Skeletal muscle cell (primary cell): ENCODE data around the gene VAC14.
A peak's percentile ranks its signal among the peaks of the same experiment; 100 is the strongest.

Experiments used
- DNase-seq: peaks from one replicate; pipeline ENCODE4 v3.0.0-alpha.2; 2010; ENCODE audit warnings: low read depth
- H3K4me3 ChIP-seq: 2 replicates; pipeline ENCODE4 v1.5.1; 2011; ENCODE audit warnings: low read depth, mild to moderate bottlenecking, control low read depth, low read length, moderate library complexity

VAC14 gene

GRCh38 chr16:70687671-70688245 is 113.2 kb downstream of the VAC14 start:
- no peak for DNase-seq

DNA sequence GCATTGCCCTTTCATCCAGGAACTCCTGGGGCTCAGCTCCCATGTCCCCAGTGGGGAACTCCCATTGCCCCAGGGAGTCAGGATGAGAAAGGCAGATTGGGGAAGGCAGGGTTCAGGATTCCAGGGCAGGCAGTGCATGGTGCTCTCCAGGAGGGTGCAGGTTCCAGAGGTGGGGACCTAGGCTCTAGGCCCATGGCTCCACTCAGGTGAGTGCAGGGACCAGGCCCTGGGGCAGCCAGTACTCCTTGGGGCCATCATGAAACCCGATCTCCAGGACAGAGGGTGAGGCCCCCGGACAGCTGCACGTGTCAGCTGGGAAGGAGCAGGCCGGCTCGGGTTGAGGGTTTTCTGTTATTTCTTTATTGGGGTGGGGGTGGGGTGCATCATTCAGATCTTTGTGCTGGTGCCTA is 113.9 kb downstream of the VAC14 start:
- H3K4me3 ChIP-seq: peak overlapping the region; percentile 46
- DNase-seq: no peak

More at GRCh38 chr16:70687671-70688245, 113.2 kb downstream of the VAC14 start:
- no peak overlapping the region for H3K4me3 ChIP-seq

- no peak for DNase-seq
- peak overlapping the region; percentile 46 for H3K4me3 ChIP-seq
Observed at GRCh38 chr16:70686376-70687101, 114.4 kb downstream of the VAC14 start.

DNA sequence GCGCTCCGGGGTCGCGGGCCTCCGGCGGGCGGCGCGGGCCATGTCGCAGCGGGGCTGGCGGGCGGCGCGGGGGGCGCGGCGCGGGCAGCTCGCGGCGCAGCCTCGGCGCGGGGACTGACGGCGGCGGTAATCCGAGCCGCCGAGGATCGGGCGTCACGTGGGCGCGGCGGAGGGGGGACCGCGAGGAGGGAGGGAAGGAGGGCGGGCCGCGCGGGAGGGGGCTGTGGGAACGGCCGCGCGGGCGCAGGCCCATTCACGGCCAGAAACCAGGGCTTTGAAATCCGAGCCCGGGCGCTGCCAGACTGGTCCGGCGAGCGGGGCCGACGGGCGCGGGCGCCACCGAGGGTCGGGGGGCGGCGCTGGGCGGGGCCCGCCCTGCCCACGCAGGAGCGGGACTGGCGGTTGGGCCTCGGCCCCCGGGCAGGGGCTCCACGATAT is 115.0 kb downstream of the VAC14 start, which contains the start of gene MTSS2:
Gene MTSS2 (minus strand): TSS at position 116 of the 438 bp plus-strand sequence. CDS start 262 bp downstream, outside the sequence.
- peak within 1 kb of the TSS; percentile 83 for H3K4me3 ChIP-seq
- peak; percentile 67 for DNase-seq

GRCh38 chr16:70685061-70685937 is 115.7 kb downstream of the VAC14 start:
- H3K4me3 ChIP-seq: peak overlapping the region; percentile 83
- no peak for DNase-seq

- DNase-seq: no peak
- H3K4me3 ChIP-seq: peak overlapping the region; percentile 83
Observed at GRCh38 chr16:70684146-70685060, 116.6 kb downstream of the VAC14 start.

DNA sequence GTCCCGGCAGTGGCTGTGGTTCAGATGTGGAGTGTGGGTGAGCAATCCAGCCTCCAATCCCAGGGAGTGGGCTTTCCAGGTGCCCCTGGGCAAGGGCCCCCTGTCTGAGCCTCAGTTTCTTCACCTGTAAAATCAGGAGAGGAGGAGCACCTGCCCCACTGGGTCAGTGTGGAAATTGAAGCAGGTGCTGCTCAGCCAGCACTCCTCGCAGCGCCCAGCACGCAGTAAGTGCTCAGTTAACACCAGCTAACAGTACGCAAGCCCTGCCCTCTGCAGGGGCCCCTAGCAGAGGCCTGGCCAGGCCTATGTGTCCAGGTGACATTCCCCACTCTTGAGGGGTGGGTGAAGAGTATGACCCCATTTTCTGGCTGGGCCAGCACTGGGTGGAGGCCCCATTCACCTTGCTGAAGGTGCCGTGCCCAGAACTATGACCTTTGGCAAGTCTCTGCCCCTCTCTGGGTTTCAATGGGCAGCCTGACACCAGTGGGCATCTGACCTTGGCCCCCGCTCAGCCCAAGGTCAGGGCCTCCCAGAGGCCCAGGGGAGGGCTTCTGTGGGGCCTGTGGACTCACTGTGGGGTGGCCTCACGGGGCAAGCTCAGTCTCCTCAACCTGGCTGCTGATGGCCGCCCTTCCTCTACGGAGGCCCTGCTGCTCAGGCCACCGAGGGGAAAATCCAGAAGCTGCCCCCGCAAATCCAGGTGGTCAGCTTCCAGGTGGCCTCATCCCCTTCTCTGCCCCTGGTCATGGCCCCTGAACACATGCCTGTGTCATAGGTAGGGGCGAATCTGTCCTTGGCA is 117.6 kb downstream of the VAC14 start:
- peak overlapping the region; percentile 83 for H3K4me3 ChIP-seq
- no peak for DNase-seq

GRCh38 chr16:70682239-70683145 is 118.5 kb downstream of the VAC14 start:
- no peak for DNase-seq
- peak overlapping the region; percentile 83 for H3K4me3 ChIP-seq

- H3K4me3 ChIP-seq: peak overlapping the region; percentile 13
- no peak for DNase-seq
Observed at GRCh38 chr16:70681382-70682238, 119.3 kb downstream of the VAC14 start.

DNA sequence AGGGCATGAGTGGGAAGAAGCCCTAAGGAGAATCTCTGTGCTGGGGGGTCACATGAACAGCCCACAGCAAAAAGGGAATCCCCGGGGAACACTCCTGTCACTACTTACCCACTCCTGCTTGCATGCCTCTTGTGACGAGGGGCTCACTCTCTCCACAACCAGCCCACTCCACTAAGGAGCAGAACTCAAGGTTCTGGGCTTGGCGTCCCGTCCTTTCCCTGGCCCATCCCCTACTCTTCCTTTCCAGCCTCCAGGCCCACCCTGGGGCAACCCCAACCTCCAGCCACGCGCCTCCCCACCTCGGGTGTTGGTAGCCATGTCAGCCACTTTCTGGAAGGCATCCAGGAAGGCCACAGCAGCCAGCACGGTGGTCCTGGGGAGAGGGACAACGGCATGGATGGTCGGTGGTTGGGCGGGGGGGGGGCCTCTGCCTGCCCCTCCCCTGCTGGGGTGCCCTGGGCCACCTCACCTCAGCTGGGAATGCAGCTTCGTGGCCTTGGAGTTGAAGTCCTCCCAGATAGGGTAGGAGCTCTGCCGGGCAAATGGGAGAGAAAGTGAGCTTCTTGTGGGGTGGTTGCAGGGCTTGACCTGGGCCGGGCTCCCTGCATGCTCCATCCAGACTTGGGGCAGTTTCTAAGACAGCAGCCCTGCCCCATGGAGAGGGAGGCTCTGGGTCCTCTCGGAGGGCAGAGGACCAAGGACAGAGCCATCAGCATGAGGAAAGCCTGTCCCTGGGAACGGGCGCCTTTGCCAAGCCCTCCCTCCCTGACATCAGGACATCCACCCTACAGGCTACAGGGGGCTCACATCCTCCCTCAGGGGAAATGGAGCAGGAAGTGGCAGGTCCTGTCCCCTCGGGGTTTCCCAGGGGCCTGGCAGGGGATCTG is 120.2 kb downstream of the VAC14 start:
- no peak for DNase-seq
- H3K4me3 ChIP-seq: no peak overlapping the region

GRCh38 chr16:70679671-70680494 is 121.1 kb downstream of the VAC14 start:
- H3K4me3 ChIP-seq: no peak overlapping the region
- DNase-seq: no peak

DNA sequence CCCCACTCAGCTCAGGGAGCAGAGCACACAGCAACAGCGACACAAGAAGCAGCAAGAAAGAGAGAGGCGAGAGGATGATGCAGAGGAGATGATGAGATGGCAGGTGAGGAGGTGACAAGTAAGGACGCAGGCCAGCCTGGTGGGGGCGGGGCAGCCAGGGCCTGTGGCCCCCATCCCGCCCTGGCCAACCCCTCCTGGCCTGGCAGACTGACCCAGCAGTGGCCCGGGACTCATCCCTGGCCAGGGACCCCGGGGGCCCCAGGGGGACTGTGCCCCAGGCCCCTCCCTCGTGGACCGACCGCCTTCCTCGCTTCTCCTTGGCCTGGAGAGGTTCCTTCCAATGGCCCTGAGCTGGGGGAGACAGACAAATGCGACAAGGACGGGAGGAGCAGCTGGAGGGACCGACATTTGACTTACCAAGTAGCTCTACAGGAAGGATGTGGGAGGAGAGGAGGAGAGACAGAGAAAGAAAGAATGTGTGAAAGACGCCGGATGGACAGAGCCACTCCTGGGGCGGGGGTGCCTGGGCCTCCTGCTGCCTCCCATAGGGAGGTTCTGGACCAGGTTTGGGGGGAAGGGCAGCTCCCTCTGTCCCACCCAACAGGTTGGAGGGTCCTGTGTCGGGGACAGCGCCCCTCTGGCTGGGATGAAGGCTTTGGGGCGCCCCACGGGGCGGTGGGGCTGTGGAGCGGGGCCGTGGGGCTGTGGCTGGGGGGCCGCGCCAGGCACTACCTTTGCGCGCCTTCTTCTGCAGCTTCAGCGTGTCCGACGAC is 121.9 kb downstream of the VAC14 start:
- no peak overlapping the region for H3K4me3 ChIP-seq
- no peak for DNase-seq

GRCh38 chr16:70678121-70678897 is 122.6 kb downstream of the VAC14 start:
- no peak overlapping the region for H3K4me3 ChIP-seq
- no peak for DNase-seq
